Loucy (cell line): ENCODE measurements around the gene FER.

Experiments
- EZH2phosphoT487 ChIP-seq: fragments of 200-600 bp; IDR thresholded peaks from 2 replicates; pipeline ENCODE4 v1.6.1; 2018; ENCODE audit warnings: antibody characterized with exemption, mild to moderate bottlenecking, moderate library complexity, borderline replicate concordance
- TF ChIP-seq, protein P1 (sequence below): fragments of 200-600 bp; sonication (generic); conservative IDR thresholded peaks from 2 replicates; pipeline ENCODE4 v1.5.1; 2014; ENCODE audit warnings: mild to moderate bottlenecking, antibody characterized with exemption, low read length

- TF ChIP-seq, protein P1, sequence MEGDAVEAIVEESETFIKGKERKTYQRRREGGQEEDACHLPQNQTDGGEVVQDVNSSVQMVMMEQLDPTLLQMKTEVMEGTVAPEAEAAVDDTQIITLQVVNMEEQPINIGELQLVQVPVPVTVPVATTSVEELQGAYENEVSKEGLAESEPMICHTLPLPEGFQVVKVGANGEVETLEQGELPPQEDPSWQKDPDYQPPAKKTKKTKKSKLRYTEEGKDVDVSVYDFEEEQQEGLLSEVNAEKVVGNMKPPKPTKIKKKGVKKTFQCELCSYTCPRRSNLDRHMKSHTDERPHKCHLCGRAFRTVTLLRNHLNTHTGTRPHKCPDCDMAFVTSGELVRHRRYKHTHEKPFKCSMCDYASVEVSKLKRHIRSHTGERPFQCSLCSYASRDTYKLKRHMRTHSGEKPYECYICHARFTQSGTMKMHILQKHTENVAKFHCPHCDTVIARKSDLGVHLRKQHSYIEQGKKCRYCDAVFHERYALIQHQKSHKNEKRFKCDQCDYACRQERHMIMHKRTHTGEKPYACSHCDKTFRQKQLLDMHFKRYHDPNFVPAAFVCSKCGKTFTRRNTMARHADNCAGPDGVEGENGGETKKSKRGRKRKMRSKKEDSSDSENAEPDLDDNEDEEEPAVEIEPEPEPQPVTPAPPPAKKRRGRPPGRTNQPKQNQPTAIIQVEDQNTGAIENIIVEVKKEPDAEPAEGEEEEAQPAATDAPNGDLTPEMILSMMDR: no peak
- TF ChIP-seq EZH2phosphoT487: no peak
Measured at GRCh38 chr5:108884736-108885135, 137.0 kb downstream of the FER start.
